ENCODE data around the gene DMRTB1. TPM values are rescaled to one million over a fixed set of nuclear protein-coding genes. Genes with fewer than 3 reads are reported as not detected.

The DMRTB1 gene
- not detected in 2 replicates for total RNA-seq (ENCODE audit: low replicate concordance)

DNA sequence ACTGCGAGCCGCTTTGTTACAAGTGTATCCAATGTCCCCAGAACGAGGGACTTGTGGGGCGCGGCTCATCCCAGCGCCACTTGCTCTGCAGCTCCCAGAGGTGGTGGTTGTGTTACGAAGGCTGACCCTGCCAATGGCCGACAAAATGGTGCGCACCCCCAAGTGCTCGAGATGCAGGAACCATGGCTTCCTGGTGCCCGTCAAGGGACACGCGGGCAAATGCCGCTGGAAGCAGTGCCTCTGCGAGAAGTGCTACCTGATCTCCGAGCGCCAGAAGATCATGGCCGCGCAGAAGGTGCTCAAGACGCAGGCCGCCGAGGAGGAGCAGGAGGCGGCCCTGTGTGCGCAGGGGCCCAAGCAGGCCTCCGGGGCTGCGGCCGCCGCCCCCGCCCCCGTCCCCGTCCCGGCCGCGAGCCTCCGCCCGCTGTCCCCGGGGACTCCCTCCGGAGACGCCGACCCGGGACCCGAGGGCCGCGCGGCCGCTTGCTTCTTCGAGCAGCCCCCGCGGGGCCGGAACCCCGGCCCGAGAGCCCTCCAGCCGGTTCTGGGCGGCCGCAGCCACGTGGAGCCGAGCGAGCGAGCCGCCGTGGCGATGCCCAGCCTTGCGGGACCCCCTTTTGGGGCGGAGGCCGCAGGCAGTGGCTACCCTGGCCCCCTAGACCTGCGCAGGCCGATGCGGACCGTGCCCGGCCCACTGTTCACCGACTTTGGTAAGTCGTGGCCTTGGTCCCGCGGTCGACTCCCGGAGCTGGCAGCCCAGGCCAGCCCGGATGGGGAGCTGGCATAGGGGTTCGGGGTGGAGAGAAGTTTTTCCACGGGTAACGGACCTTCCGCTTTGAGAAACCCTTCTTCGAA is at the start of gene DMRTB1:
TSS of gene DMRTB1 (plus strand) at position 79 of the 855 bp plus-strand sequence. CDS start at position 134, 55 bp downstream.

Other genes starting within 250 kb of the DMRTB1 start
- gene CZIB, start 238.8 kb upstream of the DMRTB1 start, total RNA-seq (ENCODE audit: low replicate concordance) = 44.0 and 55.1 TPM in 2 replicates
- 45.6 and 46.6 TPM in 2 replicates for gene MAGOH, start 220.9 kb upstream of the DMRTB1 start, total RNA-seq (ENCODE audit: low replicate concordance)
- 8.7 and 16.1 TPM in 2 replicates for gene LRP8, start 131.3 kb upstream of the DMRTB1 start, total RNA-seq (ENCODE audit: low replicate concordance)